Measurements from ENCODE around the gene GLRA1. TPM values are rescaled to one million over a fixed set of nuclear protein-coding genes. Genes with fewer than 3 reads are reported as not detected.

GLRA1 gene
- total RNA-seq, 1 donor from 2014 or later = not detected

DNA sequence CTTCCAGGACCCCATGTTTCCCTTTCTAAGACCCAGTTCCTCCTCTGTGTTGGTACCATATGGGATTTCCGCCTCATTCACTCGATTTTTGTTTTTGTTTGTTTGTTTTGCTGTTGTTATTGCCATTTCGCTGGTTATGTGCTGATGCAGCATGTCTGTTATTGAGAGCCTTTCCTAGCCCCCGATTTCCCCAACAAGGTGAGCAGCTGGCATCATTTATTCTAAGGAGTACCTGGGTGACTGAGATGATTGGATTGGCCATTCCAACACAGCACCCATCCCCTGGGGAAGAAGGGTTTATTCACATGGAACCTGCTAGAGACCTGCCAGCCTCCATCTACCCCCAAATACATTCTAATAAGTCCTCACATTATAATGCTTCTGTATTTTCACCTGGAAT lies 2.7 kb downstream of the GLRA1 start:
- intact Hi-C loops (cut with DNase I) = no loop called here
- no peak overlapping the region for H3K4me3 ChIP-seq

DNA sequence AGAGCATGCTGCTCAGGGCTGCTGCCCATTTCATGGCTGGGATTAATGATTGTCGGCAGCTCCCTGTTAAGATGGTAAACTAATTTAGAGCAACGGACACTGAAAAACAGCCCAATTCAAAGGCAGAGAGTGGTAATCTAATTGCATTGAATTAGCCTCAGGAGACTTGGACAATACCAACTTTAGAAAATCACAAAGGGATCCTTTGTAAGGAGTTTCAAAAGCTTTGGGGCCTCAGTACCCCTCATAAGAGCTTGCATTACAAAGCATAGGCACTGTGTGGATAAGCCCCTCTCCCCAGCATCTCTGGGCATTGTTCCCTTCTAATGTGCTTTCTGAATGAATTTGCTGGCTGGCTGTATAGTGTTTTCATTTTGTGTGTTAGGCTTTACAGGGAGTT lies 6.7 kb downstream of the GLRA1 start:
- H3K4me3 ChIP-seq = no peak overlapping the region
- no peak for DNase-seq (ENCODE audit: low spot score in 2 of 2)
- H3K4me1 ChIP-seq = no peaks in the 10 kb centered on the region
- intact Hi-C loops (cut with DNase I) = no loop called here
- H3K27me3 ChIP-seq = no peaks in the 10 kb centered on the region
- no peaks in the 10 kb centered on the region for H3K9me3 ChIP-seq
- no peak overlapping the region for H3K27ac ChIP-seq
- H3K36me3 ChIP-seq = no peaks in the 10 kb centered on the region
- TF ChIP-seq, protein P1, sequence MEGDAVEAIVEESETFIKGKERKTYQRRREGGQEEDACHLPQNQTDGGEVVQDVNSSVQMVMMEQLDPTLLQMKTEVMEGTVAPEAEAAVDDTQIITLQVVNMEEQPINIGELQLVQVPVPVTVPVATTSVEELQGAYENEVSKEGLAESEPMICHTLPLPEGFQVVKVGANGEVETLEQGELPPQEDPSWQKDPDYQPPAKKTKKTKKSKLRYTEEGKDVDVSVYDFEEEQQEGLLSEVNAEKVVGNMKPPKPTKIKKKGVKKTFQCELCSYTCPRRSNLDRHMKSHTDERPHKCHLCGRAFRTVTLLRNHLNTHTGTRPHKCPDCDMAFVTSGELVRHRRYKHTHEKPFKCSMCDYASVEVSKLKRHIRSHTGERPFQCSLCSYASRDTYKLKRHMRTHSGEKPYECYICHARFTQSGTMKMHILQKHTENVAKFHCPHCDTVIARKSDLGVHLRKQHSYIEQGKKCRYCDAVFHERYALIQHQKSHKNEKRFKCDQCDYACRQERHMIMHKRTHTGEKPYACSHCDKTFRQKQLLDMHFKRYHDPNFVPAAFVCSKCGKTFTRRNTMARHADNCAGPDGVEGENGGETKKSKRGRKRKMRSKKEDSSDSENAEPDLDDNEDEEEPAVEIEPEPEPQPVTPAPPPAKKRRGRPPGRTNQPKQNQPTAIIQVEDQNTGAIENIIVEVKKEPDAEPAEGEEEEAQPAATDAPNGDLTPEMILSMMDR (IDR thresholded peaks at IDR 0.05) = no peak

More for the DNA sequence above, 2.7 kb downstream of the GLRA1 start:
- no peak overlapping the region for H3K27ac ChIP-seq
- no peaks in the 10 kb centered on the region for H3K4me1 ChIP-seq
- DNase-seq (ENCODE audit: low spot score in 2 of 2) = no peak
- H3K9me3 ChIP-seq = no peaks in the 10 kb centered on the region
- no peaks in the 10 kb centered on the region for H3K36me3 ChIP-seq
- peaks cover 4% of the 10 kb centered on the region for H3K27me3 ChIP-seq
- TF ChIP-seq, protein P1 (IDR thresholded peaks at IDR 0.05) = no peak

DNA sequence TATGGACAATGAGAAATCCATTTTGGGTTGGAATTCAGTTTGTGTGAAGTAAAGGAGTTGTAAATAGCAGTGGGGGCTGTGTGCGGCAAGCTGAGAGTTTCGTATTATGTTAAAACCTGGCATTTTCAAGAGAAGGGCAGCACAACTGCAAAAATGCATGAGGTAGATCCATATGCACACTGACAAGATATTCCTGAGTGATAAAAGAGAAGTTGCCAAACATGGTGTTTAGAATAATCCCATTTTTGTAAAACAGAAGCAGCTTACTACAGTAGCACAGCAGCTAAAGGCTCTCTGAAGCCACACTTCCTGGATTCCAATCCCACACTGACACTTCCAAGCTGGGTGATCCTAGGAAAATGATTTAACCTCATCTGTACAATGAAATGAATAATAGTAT lies 11.2 kb downstream of the GLRA1 start:
- no peaks in the 10 kb centered on the region for H3K36me3 ChIP-seq
- H3K4me1 ChIP-seq = peaks cover 0 to 5% of the 10 kb centered on the region in 2 donors
- intact Hi-C loops (cut with DNase I) = no loop called here
- DNase-seq (ENCODE audit: low spot score in 2 of 2) = no peak
- TF ChIP-seq, protein P1 (IDR thresholded peaks at IDR 0.05) = no peak
- H3K27ac ChIP-seq = no peak overlapping the region
- no peaks in the 10 kb centered on the region for H3K9me3 ChIP-seq
- no peak overlapping the region for H3K4me3 ChIP-seq
- H3K27me3 ChIP-seq = no peaks in the 10 kb centered on the region

DNA sequence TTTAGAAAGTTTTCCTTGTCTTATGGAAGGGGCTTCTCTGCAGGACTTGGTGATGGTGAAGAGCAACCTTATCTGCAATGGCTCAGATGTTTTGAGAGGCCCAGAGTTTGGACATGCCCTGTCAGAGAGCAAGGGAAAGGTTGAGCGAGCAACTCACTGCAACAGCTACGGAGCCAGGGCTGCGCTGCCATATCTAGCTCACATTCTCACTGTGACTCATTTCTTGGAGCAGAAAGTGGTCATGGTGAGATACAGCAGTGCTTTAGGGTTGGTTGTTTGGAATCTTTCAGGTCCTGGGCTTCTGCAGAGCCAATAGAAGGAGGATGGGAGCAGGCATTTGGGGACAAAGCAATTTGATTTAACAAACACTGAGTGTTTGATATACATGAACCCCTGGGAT lies 12.3 kb downstream of the GLRA1 start:
- intact Hi-C loops (cut with DNase I) = no loop called here
- TF ChIP-seq, protein P1 (IDR thresholded peaks at IDR 0.05) = no peak
- Histone ChIP-seq H3K4me3 (no peak overlapping the region), H3K4me1 (peaks cover 0 to 5% of the 10 kb centered on the region in 2 donors), H3K9me3 (no peaks in the 10 kb centered on the region), H3K27ac (peak overlapping the region in 1 of 2 donors; percentile 47), H3K27me3 (no peaks in the 10 kb centered on the region), H3K36me3 (no peaks in the 10 kb centered on the region)
- no peak for DNase-seq (ENCODE audit: low spot score in 2 of 2)

DNA sequence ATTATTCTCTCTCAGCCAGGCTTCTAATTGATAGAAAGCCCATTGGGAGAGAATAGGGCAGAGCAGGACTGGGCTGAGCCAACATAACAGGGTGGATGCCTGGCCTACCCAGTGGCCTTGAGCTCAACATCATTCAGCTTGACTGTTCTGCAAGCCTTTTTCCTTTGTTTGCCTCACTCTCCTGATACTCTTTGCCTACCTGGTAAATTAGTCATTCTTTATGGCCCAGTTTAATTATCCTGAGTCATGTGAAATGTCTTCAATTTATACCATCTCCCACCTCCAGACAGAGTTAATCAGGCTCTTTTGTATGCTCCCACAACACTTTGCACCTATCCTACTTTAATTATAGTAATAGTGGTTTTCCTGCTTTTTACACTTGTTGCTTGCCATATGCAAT lies 13.6 kb downstream of the GLRA1 start:
- H3K4me1 ChIP-seq = peaks cover 0 to 8% of the 10 kb centered on the region in 2 donors
- H3K27me3 ChIP-seq = no peaks in the 10 kb centered on the region
- H3K36me3 ChIP-seq = no peaks in the 10 kb centered on the region
- TF ChIP-seq, protein P1 (IDR thresholded peaks at IDR 0.05) = no peak
- H3K4me3 ChIP-seq = no peak overlapping the region
- DNase-seq (ENCODE audit: low spot score in 2 of 2) = no peak
- H3K9me3 ChIP-seq = no peaks in the 10 kb centered on the region
- intact Hi-C loops (cut with DNase I) = no loop called here
- peak overlapping the region in 1 of 2 donors; percentile 57 for H3K27ac ChIP-seq

DNA sequence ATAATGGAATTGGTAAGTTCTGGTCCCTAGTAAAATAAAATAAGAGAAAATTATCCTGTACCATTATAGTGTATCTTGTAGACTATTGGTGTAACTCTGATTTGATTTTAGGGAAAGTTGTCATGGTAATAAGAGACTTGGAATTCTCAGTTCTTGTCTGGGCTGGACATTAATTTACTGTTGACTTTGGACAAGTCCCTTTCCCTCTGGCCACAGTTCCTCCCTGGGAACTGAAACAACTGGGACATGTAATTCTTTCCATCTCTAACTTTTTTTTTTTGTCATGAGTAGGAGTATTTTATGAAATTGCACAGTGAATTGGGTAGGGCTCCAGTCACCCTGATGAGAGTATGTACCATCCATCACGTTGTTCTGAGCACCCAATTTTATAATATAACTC lies 15.0 kb downstream of the GLRA1 start:
- no peaks in the 10 kb centered on the region for H3K36me3 ChIP-seq
- H3K27me3 ChIP-seq = no peaks in the 10 kb centered on the region
- peak overlapping the region in 1 of 2 donors; percentile 57 for H3K27ac ChIP-seq
- DNase-seq (ENCODE audit: low spot score in 2 of 2) = no peak
- TF ChIP-seq, protein P1 (IDR thresholded peaks at IDR 0.05) = no peak
- no peaks in the 10 kb centered on the region for H3K9me3 ChIP-seq
- peaks cover 5 to 19% of the 10 kb centered on the region in 2 donors for H3K4me1 ChIP-seq
- H3K4me3 ChIP-seq = no peak overlapping the region
- intact Hi-C loops (cut with DNase I) = no loop called here
